CD4-positive, alpha-beta T cell treated with Interleukin-15 for 1 hour (primary cell): ENCODE results near the gene XXYLT1.

Experiments used
- DNase-seq: peaks from one replicate; pipeline ENCODE4 v3.0.0-alpha.2; 2020

Gene XXYLT1

DNA sequence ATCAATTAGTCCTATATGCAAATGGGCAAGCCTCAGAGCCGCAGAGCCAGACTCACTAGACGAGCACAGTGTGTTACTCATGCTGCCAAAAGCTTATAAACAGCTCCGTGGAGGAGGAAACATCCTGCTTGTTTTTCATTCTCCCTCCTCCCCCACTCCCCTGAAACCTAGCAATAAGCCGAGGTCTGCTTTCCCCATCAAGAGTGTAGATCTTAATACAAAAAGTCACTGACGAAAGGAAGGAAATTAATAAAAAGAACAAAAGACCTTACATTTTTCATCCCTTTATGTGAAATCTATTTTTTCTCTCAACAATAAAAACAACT, 88.5 kb downstream of the XXYLT1 start:
- DNase-seq = no peak

DNA sequence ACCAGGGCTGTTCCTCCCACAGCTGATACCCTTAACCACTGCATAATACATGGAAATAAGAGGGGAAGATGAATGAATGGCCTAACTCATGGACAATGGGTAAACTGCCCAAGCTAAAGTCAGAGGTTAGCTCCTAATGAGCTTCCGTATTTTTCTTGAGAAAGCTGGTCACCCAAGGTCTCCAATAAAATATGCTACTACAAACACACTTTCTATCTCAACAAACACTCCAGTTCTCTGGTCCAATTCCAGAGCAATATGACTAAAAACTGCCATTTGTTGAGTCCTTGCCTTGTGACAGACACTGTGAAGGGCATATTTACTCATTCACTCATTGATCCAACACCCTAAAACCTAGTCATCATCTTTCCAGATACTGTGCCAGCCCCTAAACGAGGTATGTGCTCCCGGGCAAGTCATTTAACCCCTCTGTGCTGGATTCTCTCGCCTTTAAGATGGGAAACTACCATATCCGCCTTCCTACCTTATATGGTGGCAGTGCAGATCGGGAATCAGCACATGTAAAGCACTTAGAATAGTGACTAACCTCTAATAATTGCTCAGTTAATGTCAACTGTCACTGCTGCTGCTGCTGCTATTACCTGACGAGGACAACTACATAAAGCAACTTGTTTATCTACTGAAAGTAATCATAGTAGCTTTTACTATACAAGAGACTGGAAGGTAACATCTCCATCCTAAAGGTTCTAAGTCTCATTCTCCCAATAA, 89.1 kb downstream of the XXYLT1 start:
- no peak for DNase-seq

GRCh38 chr3:195181113-195181498, 89.9 kb downstream of the XXYLT1 start:
- no peak for DNase-seq

GRCh38 chr3:195180490-195181112, 90.4 kb downstream of the XXYLT1 start:
- no peak for DNase-seq

DNA sequence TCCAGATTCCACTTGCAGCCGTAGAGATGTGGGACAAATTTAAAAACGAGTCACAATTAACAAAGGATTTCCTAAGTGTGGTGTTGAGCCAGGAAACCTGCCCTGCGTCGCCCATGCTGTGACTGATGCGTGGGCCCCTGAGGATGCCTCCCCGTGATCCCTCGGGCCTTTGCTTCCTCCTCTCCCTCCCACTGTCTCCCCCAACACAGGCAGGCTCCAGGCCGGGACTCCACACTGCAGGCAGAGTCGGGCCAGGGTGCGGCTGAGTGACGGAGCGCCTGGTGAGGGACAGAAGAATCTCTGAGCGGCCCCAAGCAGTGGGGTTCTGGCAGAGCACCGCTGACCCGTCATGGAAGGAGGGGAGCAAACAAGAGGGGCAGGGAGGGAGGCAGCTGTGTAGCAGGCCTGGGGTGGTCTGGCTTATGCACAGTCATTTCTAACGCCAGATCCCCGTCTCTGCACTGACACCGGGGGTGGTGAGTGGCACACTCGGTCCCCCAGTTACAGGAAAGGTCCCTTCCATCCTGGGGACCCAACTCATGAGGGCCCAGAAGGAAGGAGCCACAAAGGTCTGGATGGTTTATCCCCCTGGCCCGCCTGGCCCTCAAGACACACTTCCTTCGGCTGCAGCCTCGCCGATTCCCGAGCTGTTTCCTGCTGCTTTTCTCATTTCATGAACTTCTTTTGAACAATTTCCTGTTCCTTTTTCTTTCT, 91.0 kb downstream of the XXYLT1 start:
- DNase-seq = no peak

- no peak for DNase-seq
These were observed 92.6 kb downstream of the XXYLT1 start for GRCh38 chr3:195178124-195178910.

- no peak for DNase-seq
These were observed 93.4 kb downstream of the XXYLT1 start for GRCh38 chr3:195177422-195178123.

- DNase-seq = no peak
These were observed 94.2 kb downstream of the XXYLT1 start for GRCh38 chr3:195176776-195177175.

- no peak for DNase-seq
These were observed 95.3 kb downstream of the XXYLT1 start for GRCh38 chr3:195175476-195176337.

- no peak for DNase-seq
These were observed 95.9 kb downstream of the XXYLT1 start for GRCh38 chr3:195175076-195175475.

- no peak for DNase-seq
These were observed 97.3 kb downstream of the XXYLT1 start for GRCh38 chr3:195173657-195174056.

DNA sequence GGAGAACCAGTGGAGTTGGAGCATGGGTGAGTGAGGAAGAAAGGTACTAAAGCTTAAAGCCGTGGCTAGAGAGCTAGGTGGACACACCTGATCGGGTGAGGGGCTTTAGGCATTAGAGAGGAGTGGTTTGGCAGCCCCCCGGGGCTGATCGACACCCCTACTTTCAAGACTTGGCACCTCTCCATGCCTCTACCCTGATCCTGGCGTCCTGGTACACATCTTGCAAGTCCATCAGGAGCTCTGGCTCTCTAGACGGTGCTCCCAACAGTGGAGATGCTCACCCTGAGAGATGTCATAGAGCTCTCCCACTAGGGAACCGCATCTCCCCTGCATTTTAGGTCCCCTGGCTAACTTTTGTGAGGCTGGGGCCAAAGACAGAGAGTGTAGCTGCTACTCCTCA, 98.1 kb downstream of the XXYLT1 start:
- DNase-seq = no peak

- DNase-seq = no peak
These were observed 98.8 kb downstream of the XXYLT1 start for GRCh38 chr3:195172039-195172684.

GRCh38 chr3:195171093-195171873, 99.7 kb downstream of the XXYLT1 start:
- no peak for DNase-seq

DNA sequence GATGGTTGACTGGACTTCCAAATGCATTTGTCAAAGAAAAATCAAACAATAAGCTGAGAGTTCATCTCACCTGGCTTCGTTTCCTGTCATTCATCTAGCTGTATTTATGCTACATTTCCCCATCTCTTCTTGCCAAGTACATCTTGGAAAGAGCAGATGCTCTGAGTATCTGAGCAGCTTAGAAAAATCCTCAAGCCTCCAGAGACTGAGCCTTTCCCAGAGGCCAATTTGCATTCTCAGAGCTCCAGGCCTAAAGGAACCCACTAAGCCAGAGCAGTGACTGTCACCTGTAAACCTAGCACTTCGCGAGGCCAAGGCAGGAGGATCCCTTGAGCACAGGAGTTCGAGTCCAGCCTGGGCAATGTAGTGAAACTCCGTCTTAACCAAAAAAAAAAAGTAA, 100.5 kb downstream of the XXYLT1 start:
- DNase-seq = no peak

DNA sequence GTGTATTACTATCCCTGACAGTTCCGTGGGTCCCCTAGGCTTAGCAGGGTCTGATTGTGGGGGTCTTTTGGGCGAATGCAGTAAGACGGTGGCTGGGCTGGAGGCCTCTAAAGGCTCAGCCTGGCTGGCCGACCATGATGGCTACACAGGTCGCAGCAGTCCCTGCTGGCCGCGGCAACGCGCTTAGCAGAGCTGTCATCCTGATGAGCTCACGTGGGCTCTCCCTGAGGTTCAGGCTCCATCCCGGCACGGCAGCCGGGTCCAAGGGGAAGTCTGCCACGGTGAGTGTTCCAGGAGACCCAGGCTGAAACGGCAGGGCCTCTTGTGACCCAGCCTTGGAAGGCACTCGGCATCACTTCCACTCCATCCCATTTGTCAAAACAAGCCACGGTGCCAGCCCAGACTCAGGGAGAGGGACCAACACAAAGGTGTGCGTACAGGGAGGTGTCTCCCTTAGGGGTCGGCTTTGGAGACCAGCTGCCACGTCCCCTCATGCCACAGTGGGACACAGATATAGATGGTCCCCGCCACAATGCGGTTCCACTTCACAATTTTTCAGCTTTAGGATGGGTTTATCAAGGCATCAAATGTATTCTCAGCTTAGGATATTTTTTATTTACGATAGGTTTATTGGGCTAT, 101.8 kb downstream of the XXYLT1 start:
- no peak for DNase-seq

- no peak for DNase-seq
These were observed 102.8 kb downstream of the XXYLT1 start for GRCh38 chr3:195168009-195168762.

DNA sequence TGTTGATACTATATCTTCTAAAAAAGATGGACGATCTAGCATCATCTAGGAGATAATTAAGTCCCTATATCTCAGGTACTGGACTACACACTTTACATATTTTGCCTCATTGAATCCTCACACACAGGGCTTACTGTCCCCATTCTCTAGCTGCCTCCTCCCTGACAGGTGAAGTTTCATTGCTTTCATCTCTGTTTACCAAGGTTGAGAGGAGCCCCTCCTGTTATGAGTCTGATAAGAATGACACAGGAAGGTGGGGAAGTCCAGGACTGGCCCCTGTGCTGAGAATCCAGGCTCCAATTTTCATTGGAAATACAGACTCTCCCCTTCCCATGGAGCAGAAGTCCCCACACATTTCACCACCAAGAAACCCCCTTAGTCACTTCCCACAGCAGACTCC, 105.2 kb downstream of the XXYLT1 start:
- DNase-seq = no peak

DNA sequence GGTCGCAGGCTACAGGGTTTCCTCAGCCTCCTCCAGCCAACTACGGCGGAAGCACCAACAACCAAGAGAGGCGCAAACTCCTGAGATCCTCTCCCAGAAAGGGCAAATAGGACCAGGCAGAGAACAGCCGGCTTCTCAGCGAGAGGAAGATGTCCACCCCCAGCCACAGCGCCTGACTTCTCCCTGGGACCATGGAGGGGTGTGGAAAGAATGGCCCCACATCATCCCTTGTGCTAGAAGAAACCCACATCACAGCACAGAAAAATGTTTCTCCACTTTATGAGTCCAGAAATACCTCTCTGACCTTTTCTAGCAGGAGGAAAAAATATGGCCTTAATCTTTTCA, 105.7 kb downstream of the XXYLT1 start:
- no peak for DNase-seq
